Measurements from ENCODE around the gene SCUBE3.

SCUBE3 gene

DNA sequence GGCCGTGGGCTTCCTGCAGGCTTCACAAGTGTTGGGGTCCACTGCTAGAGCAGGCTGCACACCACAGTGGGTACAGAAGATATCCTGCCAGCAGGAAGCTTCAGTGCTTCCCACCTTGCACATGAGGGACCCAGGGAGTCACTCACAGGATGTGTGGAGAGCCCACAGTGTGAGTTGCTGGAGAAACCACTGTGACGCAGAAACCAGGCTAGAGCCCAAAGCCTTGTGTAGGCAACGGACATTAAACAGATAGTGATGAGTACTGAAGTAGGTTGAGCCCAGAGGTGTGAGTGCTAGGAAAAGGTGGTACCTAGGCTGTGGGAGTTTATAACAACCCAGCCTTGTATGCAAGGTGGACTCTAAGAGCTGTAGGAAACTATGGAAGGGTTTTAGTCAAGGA, 65.0 kb downstream of the SCUBE3 start:
- peaks cover 2 to 4% of the 10 kb centered on the region in 2 donors for H3K4me1 ChIP-seq (ENCODE audit: control insufficient read depth in 2 of 2, insufficient read depth in 2 of 2, low read length in 2 of 2)
- H3K27me3 ChIP-seq (ENCODE audit: control insufficient read depth in 2 of 2, insufficient read depth in 2 of 2, low read length in 2 of 2) = no peaks in the 10 kb centered on the region
- peaks cover 22 to 23% of the 10 kb centered on the region in 2 donors for H3K36me3 ChIP-seq (ENCODE audit: control insufficient read depth in 2 of 2, insufficient read depth in 2 of 2, low read length in 2 of 2)
- H3K9ac ChIP-seq (ENCODE audit: low read depth in 1 of 2, low read length in 2 of 2) = no peak overlapping the region
- no peak overlapping the region for H3K27ac ChIP-seq (ENCODE audit: low read depth in 2 of 2, low read length in 2 of 2)
- H3K9me3 ChIP-seq (ENCODE audit: control insufficient read depth in 2 of 2, low read length in 2 of 2) = no peaks in the 10 kb centered on the region
- no peak overlapping the region for H3K4me3 ChIP-seq (ENCODE audit: low read length in 2 of 2)

DNA sequence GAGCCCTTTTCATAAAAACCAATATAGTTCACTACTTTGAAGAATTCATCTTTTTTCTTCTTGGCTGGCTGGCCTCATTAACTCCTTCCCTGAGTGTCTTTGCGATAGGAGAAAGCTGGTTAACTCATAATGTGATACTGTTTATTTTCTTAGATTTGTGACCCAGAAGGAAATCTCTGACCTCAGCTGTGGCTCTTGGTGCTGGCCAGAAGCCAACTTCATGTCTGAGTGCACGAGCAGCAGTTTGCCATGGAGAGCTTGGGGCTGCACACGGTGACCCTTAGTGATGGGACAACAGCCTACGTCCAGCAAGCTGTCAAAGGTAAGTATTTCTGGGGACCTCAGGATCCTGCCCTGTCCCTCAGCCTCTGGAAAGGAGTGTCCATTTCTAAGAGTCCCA, 67.1 kb downstream of the SCUBE3 start:
- H3K9ac ChIP-seq (ENCODE audit: low read depth in 1 of 2, low read length in 2 of 2) = no peak overlapping the region
- H3K36me3 ChIP-seq (ENCODE audit: control insufficient read depth in 2 of 2, insufficient read depth in 2 of 2, low read length in 2 of 2) = peaks cover 24 to 27% of the 10 kb centered on the region in 2 donors
- H3K27ac ChIP-seq (ENCODE audit: low read depth in 2 of 2, low read length in 2 of 2) = no peak overlapping the region
- no peaks in the 10 kb centered on the region for H3K4me1 ChIP-seq (ENCODE audit: control insufficient read depth in 2 of 2, insufficient read depth in 2 of 2, low read length in 2 of 2)
- no peak overlapping the region for H3K4me3 ChIP-seq (ENCODE audit: low read length in 2 of 2)
- H3K27me3 ChIP-seq (ENCODE audit: control insufficient read depth in 2 of 2, insufficient read depth in 2 of 2, low read length in 2 of 2) = no peaks in the 10 kb centered on the region
- H3K9me3 ChIP-seq (ENCODE audit: control insufficient read depth in 2 of 2, low read length in 2 of 2) = no peaks in the 10 kb centered on the region

DNA sequence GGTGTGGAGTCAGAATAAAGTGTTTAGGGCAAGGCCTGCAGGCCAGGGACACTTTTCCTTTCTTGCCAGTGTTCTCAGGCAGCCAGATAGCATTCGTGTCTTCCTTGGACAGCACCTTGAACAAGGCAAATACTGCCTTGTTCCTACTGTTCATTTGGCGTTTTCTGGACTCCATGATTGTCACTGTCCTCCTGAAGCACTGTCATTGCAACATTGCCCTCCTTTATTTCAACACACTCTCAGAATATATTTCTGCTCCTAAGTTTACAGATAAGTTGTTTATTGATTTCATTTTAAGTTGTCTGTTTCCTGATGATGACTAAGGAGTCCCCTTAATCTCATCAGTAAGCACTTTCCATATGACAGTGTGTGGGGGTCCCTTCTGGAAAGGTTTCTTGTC, 68.7 kb downstream of the SCUBE3 start:
- no peak overlapping the region for H3K9ac ChIP-seq (ENCODE audit: low read depth in 1 of 2, low read length in 2 of 2)
- H3K4me3 ChIP-seq (ENCODE audit: low read length in 2 of 2) = no peak overlapping the region
- H3K27me3 ChIP-seq (ENCODE audit: control insufficient read depth in 2 of 2, insufficient read depth in 2 of 2, low read length in 2 of 2) = no peaks in the 10 kb centered on the region
- no peaks in the 10 kb centered on the region for H3K9me3 ChIP-seq (ENCODE audit: control insufficient read depth in 2 of 2, low read length in 2 of 2)
- H3K36me3 ChIP-seq (ENCODE audit: control insufficient read depth in 2 of 2, insufficient read depth in 2 of 2, low read length in 2 of 2) = peaks cover 31 to 43% of the 10 kb centered on the region in 2 donors
- H3K27ac ChIP-seq (ENCODE audit: low read depth in 2 of 2, low read length in 2 of 2) = no peak overlapping the region
- H3K4me1 ChIP-seq (ENCODE audit: control insufficient read depth in 2 of 2, insufficient read depth in 2 of 2, low read length in 2 of 2) = no peaks in the 10 kb centered on the region

DNA sequence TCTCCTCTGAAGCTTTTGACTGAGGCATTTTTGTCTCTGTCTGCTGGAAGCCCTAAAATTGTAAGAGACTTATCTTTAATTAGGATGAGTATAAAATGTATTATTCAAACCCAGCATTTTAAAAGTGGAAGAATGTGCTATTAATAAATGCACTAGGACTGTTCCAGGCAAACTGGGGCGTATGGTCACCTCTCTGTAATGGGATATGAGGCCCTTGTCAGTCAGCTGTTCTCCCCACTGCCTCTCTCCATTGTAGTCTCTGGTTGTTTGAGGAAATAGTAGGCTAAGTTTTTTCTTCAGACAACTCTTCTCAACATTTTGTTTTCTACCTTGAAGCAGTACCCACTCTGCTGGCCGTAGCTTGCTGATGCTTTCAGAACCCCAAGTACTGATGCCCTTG, 69.6 kb downstream of the SCUBE3 start:
- Histone ChIP-seq H3K36me3 (ENCODE audit: control insufficient read depth in 2 of 2, insufficient read depth in 2 of 2, low read length in 2 of 2) (peaks cover 40 to 51% of the 10 kb centered on the region in 2 donors), H3K9ac (ENCODE audit: low read depth in 1 of 2, low read length in 2 of 2) (no peak overlapping the region), H3K27ac (ENCODE audit: low read depth in 2 of 2, low read length in 2 of 2) (no peak overlapping the region), H3K27me3 (ENCODE audit: control insufficient read depth in 2 of 2, insufficient read depth in 2 of 2, low read length in 2 of 2) (no peaks in the 10 kb centered on the region), H3K4me1 (ENCODE audit: control insufficient read depth in 2 of 2, insufficient read depth in 2 of 2, low read length in 2 of 2) (no peaks in the 10 kb centered on the region), H3K4me3 (ENCODE audit: low read length in 2 of 2) (no peak overlapping the region), H3K9me3 (ENCODE audit: control insufficient read depth in 2 of 2, low read length in 2 of 2) (no peaks in the 10 kb centered on the region)

DNA sequence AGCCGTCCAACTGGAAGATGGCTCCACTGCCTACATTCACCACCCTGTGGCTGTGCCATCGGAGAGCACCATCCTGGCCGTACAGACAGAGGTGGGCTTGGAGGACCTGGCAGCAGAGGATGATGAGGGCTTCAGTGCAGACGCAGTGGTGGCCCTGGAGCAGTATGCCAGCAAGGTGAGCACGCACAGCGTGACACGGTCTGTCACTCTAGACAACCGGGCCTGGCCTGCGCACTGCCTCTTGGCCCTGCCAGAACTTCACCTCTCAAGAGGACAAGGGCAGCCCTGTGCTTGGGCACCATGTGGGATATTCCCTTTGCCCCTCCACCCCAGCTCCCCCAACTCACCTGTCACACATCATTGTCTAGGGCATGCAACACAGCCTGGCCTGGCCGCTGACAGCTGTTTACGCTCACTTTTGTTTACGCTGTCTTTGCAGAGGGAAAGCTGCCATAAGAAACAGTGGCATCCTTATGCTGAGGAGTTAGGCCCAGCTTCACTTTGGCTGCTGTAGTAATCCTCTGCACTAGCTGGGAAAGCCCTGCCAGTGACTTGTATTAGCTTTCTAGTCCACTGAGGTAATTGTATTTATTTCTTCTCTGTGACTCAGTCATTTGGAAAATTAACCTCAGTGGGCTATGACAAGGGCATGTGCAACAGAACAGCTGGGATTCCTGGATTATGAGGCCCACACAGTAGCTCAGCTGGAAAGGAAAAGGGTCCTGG, 74.1 kb downstream of the SCUBE3 start:
- H3K4me1 ChIP-seq (ENCODE audit: control insufficient read depth in 2 of 2, insufficient read depth in 2 of 2, low read length in 2 of 2) = no peaks in the 10 kb centered on the region
- no peak overlapping the region for H3K27ac ChIP-seq (ENCODE audit: low read depth in 2 of 2, low read length in 2 of 2)
- H3K4me3 ChIP-seq (ENCODE audit: low read length in 2 of 2) = no peak overlapping the region
- H3K36me3 ChIP-seq (ENCODE audit: control insufficient read depth in 2 of 2, insufficient read depth in 2 of 2, low read length in 2 of 2) = peaks cover 60 to 73% of the 10 kb centered on the region in 2 donors
- no peaks in the 10 kb centered on the region for H3K9me3 ChIP-seq (ENCODE audit: control insufficient read depth in 2 of 2, low read length in 2 of 2)
- no peaks in the 10 kb centered on the region for H3K27me3 ChIP-seq (ENCODE audit: control insufficient read depth in 2 of 2, insufficient read depth in 2 of 2, low read length in 2 of 2)
- H3K9ac ChIP-seq (ENCODE audit: low read depth in 1 of 2, low read length in 2 of 2) = no peak overlapping the region

DNA sequence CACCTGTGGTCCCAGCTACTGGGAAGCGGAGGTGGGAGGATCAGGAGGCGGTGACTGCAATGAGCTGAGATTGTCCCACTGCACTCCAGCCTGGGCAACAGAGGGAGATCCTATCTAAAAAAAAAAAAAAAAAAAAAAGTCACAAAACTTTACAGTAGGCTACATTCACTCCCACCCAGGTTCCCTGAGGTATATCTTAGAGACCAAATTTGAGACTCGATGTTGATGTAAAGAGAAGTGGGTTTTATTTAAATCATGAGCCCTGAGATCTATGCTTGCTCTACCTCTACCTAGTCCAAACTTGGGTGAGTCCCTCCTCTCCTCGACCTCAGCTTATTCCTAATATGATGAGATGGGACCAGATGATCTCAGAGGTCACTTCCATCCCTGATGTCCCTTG, 75.1 kb downstream of the SCUBE3 start:
- Histone ChIP-seq H3K9me3 (ENCODE audit: control insufficient read depth in 2 of 2, low read length in 2 of 2) (no peaks in the 10 kb centered on the region), H3K27me3 (ENCODE audit: control insufficient read depth in 2 of 2, insufficient read depth in 2 of 2, low read length in 2 of 2) (no peaks in the 10 kb centered on the region), H3K36me3 (ENCODE audit: control insufficient read depth in 2 of 2, insufficient read depth in 2 of 2, low read length in 2 of 2) (peaks cover 53 to 74% of the 10 kb centered on the region in 2 donors), H3K27ac (ENCODE audit: low read depth in 2 of 2, low read length in 2 of 2) (no peak overlapping the region), H3K4me1 (ENCODE audit: control insufficient read depth in 2 of 2, insufficient read depth in 2 of 2, low read length in 2 of 2) (no peaks in the 10 kb centered on the region), H3K9ac (ENCODE audit: low read depth in 1 of 2, low read length in 2 of 2) (no peak overlapping the region), H3K4me3 (ENCODE audit: low read length in 2 of 2) (no peak overlapping the region)

DNA sequence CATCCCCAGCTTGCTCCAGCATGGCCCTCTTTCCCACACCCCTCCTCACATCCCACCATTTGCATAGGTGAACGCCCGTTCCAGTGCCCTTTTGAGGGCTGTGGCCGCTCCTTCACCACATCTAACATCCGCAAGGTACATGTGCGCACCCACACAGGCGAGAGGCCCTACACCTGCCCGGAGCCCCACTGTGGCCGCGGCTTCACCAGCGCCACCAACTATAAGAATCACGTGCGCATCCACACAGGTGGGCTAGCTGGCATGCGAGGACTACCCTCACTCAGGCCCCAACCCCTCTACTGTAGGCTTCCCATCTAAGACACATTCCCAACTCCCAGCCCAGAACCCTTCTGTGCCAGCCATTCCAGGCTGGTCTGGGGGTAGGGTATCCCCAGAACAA, 77.7 kb downstream of the SCUBE3 start:
- no peaks in the 10 kb centered on the region for H3K4me1 ChIP-seq (ENCODE audit: control insufficient read depth in 2 of 2, insufficient read depth in 2 of 2, low read length in 2 of 2)
- H3K9ac ChIP-seq (ENCODE audit: low read depth in 1 of 2, low read length in 2 of 2) = no peak overlapping the region
- no peak overlapping the region for H3K27ac ChIP-seq (ENCODE audit: low read depth in 2 of 2, low read length in 2 of 2)
- H3K9me3 ChIP-seq (ENCODE audit: control insufficient read depth in 2 of 2, low read length in 2 of 2) = no peaks in the 10 kb centered on the region
- no peaks in the 10 kb centered on the region for H3K27me3 ChIP-seq (ENCODE audit: control insufficient read depth in 2 of 2, insufficient read depth in 2 of 2, low read length in 2 of 2)
- H3K4me3 ChIP-seq (ENCODE audit: low read length in 2 of 2) = no peak overlapping the region
- peaks cover 65 to 79% of the 10 kb centered on the region in 2 donors for H3K36me3 ChIP-seq (ENCODE audit: control insufficient read depth in 2 of 2, insufficient read depth in 2 of 2, low read length in 2 of 2)

DNA sequence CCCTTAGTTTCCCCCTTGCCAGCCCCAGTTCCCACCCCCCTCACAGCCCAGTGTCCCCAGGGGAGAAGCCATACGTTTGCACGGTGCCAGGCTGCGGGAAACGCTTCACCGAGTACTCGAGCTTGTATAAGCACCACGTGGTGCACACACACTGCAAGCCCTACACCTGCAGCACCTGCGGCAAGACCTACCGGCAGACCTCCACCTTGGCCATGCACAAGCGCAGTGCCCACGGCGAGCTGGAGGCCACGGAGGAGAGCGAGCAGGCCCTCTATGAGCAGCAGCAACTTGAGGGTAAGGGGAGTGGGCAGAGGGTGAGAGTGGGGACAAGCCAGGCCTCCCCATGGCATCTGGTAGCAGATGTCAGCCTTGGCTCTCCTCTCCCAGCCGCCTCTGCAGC, 78.7 kb downstream of the SCUBE3 start:
- H3K36me3 ChIP-seq (ENCODE audit: control insufficient read depth in 2 of 2, insufficient read depth in 2 of 2, low read length in 2 of 2) = peaks cover 64 to 69% of the 10 kb centered on the region in 2 donors
- H3K4me1 ChIP-seq (ENCODE audit: control insufficient read depth in 2 of 2, insufficient read depth in 2 of 2, low read length in 2 of 2) = peaks cover 4 to 8% of the 10 kb centered on the region in 2 donors

DNA sequence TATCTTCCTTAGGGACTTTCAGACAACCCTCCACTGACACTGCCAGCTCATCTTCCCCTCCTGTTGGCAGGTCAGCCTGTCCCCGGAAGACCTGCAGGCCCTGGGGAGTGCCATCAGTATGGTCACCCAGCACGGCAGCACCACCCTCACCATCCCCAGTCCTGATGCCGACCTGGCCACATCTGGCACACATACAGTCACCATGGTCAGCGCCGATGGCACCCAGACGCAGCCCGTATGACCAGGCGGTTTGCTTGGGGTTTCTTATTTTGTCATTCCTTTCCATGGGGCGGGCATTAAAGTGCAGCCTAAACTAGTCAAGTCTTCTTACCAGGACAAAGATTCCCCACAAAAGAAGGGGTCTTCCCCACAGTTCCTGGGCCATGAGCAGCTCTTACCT, 79.9 kb downstream of the SCUBE3 start:
- Histone ChIP-seq H3K9me3 (ENCODE audit: control insufficient read depth in 2 of 2, low read length in 2 of 2) (no peaks in the 10 kb centered on the region), H3K36me3 (ENCODE audit: control insufficient read depth in 2 of 2, insufficient read depth in 2 of 2, low read length in 2 of 2) (peaks cover 54 to 59% of the 10 kb centered on the region in 2 donors), H3K27ac (ENCODE audit: low read depth in 2 of 2, low read length in 2 of 2) (no peak overlapping the region), H3K4me1 (ENCODE audit: control insufficient read depth in 2 of 2, insufficient read depth in 2 of 2, low read length in 2 of 2) (peaks cover 12 to 17% of the 10 kb centered on the region in 2 donors), H3K4me3 (ENCODE audit: low read length in 2 of 2) (no peak overlapping the region), H3K27me3 (ENCODE audit: control insufficient read depth in 2 of 2, insufficient read depth in 2 of 2, low read length in 2 of 2) (no peaks in the 10 kb centered on the region), H3K9ac (ENCODE audit: low read depth in 1 of 2, low read length in 2 of 2) (no peak overlapping the region)

More for the DNA sequence above, 78.7 kb downstream of the SCUBE3 start:
- H3K27ac ChIP-seq (ENCODE audit: low read depth in 2 of 2, low read length in 2 of 2) = no peak overlapping the region
- H3K9ac ChIP-seq (ENCODE audit: low read depth in 1 of 2, low read length in 2 of 2) = no peak overlapping the region
- no peak overlapping the region for H3K4me3 ChIP-seq (ENCODE audit: low read length in 2 of 2)
- H3K27me3 ChIP-seq (ENCODE audit: control insufficient read depth in 2 of 2, insufficient read depth in 2 of 2, low read length in 2 of 2) = no peaks in the 10 kb centered on the region
- H3K9me3 ChIP-seq (ENCODE audit: control insufficient read depth in 2 of 2, low read length in 2 of 2) = no peaks in the 10 kb centered on the region

DNA sequence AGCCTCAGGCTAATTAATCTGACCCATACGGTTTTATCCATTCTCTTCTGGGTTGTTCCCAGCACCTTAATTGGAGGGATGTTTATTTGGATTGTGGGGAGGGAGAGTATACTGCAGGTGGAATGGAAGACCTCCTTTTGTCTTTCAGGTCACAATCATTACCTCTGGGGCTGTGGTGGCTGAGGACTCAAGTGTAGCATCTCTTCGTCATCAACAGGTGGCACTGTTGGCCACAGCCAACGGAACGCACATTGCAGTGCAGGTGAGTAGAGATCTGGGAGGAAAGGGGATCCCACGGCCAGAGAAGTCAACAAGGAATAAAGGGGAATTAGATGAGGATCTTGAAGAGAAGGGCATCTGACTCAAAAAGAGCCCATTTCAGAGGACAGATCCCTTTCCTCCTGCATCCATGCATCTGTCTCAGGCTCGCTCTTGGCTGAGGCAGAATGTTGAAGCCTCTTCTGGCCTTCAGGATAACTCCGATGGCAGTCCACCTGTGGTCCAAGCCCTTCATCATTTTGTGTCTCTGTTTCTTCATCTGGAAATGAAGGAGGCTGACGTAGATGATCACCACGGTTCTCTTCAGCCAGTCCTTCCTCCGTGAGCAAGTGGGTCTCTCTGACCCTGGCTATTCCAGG, 80.7 kb downstream of the SCUBE3 start:
- H3K27ac ChIP-seq (ENCODE audit: low read depth in 2 of 2, low read length in 2 of 2) = no peak overlapping the region
- peaks cover 49 to 54% of the 10 kb centered on the region in 2 donors for H3K36me3 ChIP-seq (ENCODE audit: control insufficient read depth in 2 of 2, insufficient read depth in 2 of 2, low read length in 2 of 2)

More for the DNA sequence above, 80.7 kb downstream of the SCUBE3 start:
- Histone ChIP-seq H3K9me3 (ENCODE audit: control insufficient read depth in 2 of 2, low read length in 2 of 2) (no peaks in the 10 kb centered on the region), H3K9ac (ENCODE audit: low read depth in 1 of 2, low read length in 2 of 2) (no peak overlapping the region), H3K4me1 (ENCODE audit: control insufficient read depth in 2 of 2, insufficient read depth in 2 of 2, low read length in 2 of 2) (peaks cover 12 to 17% of the 10 kb centered on the region in 2 donors), H3K27me3 (ENCODE audit: control insufficient read depth in 2 of 2, insufficient read depth in 2 of 2, low read length in 2 of 2) (no peaks in the 10 kb centered on the region), H3K4me3 (ENCODE audit: low read length in 2 of 2) (no peak overlapping the region)

Data from mucosa of rectum (tissue), 2 donors.